ENCODE results near the gene AP5B1.
"Not testable (repeated sequence)": the region's sequence is repeated elsewhere in the genome, so short reads cannot be mapped to it uniquely, and the experiment has no call there.

DNA sequence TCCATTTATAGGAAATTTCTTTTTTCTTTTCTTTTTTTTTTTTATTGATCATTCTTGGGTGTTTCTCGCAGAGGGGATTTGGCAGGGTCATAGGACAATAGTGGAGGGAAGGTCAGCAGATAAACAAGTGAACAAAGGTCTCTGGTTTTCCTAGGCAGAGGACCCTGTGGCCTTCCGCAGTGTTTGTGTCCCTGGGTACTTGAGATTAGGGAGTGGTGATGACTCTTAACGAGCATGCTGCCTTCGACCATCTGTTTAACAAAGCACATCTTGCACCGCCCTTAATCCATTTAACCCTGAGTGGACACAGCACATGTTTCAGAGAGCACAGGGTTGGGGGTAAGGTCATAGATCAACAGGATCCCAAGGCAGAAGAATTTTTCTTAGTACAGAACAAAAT is 18.6 kb downstream of the AP5B1 start:
- TF ChIP-seq, protein P1, sequence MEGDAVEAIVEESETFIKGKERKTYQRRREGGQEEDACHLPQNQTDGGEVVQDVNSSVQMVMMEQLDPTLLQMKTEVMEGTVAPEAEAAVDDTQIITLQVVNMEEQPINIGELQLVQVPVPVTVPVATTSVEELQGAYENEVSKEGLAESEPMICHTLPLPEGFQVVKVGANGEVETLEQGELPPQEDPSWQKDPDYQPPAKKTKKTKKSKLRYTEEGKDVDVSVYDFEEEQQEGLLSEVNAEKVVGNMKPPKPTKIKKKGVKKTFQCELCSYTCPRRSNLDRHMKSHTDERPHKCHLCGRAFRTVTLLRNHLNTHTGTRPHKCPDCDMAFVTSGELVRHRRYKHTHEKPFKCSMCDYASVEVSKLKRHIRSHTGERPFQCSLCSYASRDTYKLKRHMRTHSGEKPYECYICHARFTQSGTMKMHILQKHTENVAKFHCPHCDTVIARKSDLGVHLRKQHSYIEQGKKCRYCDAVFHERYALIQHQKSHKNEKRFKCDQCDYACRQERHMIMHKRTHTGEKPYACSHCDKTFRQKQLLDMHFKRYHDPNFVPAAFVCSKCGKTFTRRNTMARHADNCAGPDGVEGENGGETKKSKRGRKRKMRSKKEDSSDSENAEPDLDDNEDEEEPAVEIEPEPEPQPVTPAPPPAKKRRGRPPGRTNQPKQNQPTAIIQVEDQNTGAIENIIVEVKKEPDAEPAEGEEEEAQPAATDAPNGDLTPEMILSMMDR (IDR thresholded peaks at IDR 0.05), result not testable (repeated sequence)
- TF ChIP-seq POLR2A, POLR2AphosphoS5, EP300 (IDR thresholded peaks at IDR 0.05): not testable (repeated sequence)
